AG09319 (cell line): ENCODE results near the gene TRIM44.
"Not testable (repeated sequence)": the region's sequence is repeated elsewhere in the genome, so short reads cannot be mapped to it uniquely, and the experiment has no call there.

ENCODE experiments used
- DNase-seq: peaks from one replicate; pipeline ENCODE4 v3.0.0-alpha.2; 2010; ENCODE audit warnings: low read depth; ENCODE audit errors: extremely low read depth
- CTCF ChIP-seq: IDR thresholded peaks from 2 replicates; pipeline ENCODE4 v1.5.1; 2011; ENCODE audit warnings: low read depth, mild to moderate bottlenecking, inconsistent platforms, low read length, moderate library complexity

TRIM44 gene

GRCh38 chr11:35761899-35762298 is 99.3 kb downstream of the TRIM44 start:
- TF ChIP-seq CTCF = no peak
- no peak for DNase-seq

- no peak for TF ChIP-seq CTCF
- DNase-seq = no peak
Observed at GRCh38 chr11:35763301-35763700, 100.7 kb downstream of the TRIM44 start.

- no peak for TF ChIP-seq CTCF
- DNase-seq = no peak
Observed at GRCh38 chr11:35763765-35764164, 101.2 kb downstream of the TRIM44 start.

GRCh38 chr11:35764417-35764816 is 101.8 kb downstream of the TRIM44 start:
- no peak for DNase-seq
- no peak for TF ChIP-seq CTCF

GRCh38 chr11:35765211-35765610 is 102.6 kb downstream of the TRIM44 start:
- no peak for TF ChIP-seq CTCF
- DNase-seq = no peak

- no peak for TF ChIP-seq CTCF
- DNase-seq = no peak
Observed at GRCh38 chr11:35766651-35767050, 104.1 kb downstream of the TRIM44 start.

- DNase-seq = not testable (repeated sequence)
Observed at GRCh38 chr11:35770425-35770824, 107.8 kb downstream of the TRIM44 start.

GRCh38 chr11:35771722-35772121 is 109.1 kb downstream of the TRIM44 start:
- TF ChIP-seq CTCF = no peak
- no peak for DNase-seq

- not testable (repeated sequence) for DNase-seq
Observed at GRCh38 chr11:35777241-35777640, 114.7 kb downstream of the TRIM44 start.

GRCh38 chr11:35778943-35779342 is 116.4 kb downstream of the TRIM44 start:
- DNase-seq = not testable (repeated sequence)
